ENCODE measurements around the gene ABCB1. TPM values are rescaled to one million over a fixed set of nuclear protein-coding genes. Genes with fewer than 3 reads are reported as not detected.

The ABCB1 gene
- total RNA-seq, 1 donor from 2014 or later: not detected

GRCh38 chr7:87459941-87460340, 140.7 kb downstream of the ABCB1 start:
- Mint-ChIP-seq H3K4me3 (ENCODE audit: unreplicated experiment) (no peak overlapping the region), H3K9me3 (ENCODE audit: unreplicated experiment) (no peaks in the 10 kb centered on the region), H3K4me1 (ENCODE audit: unreplicated experiment) (no peaks in the 10 kb centered on the region), H3K36me3 (ENCODE audit: unreplicated experiment) (no peaks in the 10 kb centered on the region), H3K27me3 (ENCODE audit: unreplicated experiment) (peaks cover 5% of the 10 kb centered on the region), H3K27ac (ENCODE audit: unreplicated experiment) (no peak overlapping the region)
- TF ChIP-seq CTCF (IDR thresholded peaks at IDR 0.05): no peak
- DNase-seq (ENCODE audit: extremely low spot score, unreplicated experiment): no peak

- Mint-ChIP-seq H3K36me3 (ENCODE audit: unreplicated experiment) (no peaks in the 10 kb centered on the region), H3K27ac (ENCODE audit: unreplicated experiment) (no peak overlapping the region), H3K4me1 (ENCODE audit: unreplicated experiment) (no peaks in the 10 kb centered on the region), H3K9me3 (ENCODE audit: unreplicated experiment) (no peaks in the 10 kb centered on the region), H3K4me3 (ENCODE audit: unreplicated experiment) (no peak overlapping the region), H3K27me3 (ENCODE audit: unreplicated experiment) (peaks cover 3% of the 10 kb centered on the region)
- DNase-seq (ENCODE audit: extremely low spot score, unreplicated experiment): no peak
- TF ChIP-seq CTCF (IDR thresholded peaks at IDR 0.05): no peak
Measured at GRCh38 chr7:87458148-87458547, 142.5 kb downstream of the ABCB1 start.

GRCh38 chr7:87456247-87456646, 144.4 kb downstream of the ABCB1 start:
- Mint-ChIP-seq H3K4me1 (ENCODE audit: unreplicated experiment) (no peaks in the 10 kb centered on the region), H3K4me3 (ENCODE audit: unreplicated experiment) (no peak overlapping the region), H3K27me3 (ENCODE audit: unreplicated experiment) (peaks cover 8% of the 10 kb centered on the region), H3K27ac (ENCODE audit: unreplicated experiment) (no peak overlapping the region), H3K9me3 (ENCODE audit: unreplicated experiment) (no peaks in the 10 kb centered on the region), H3K36me3 (ENCODE audit: unreplicated experiment) (no peaks in the 10 kb centered on the region)
- TF ChIP-seq CTCF (IDR thresholded peaks at IDR 0.05): no peak
- no peak for DNase-seq (ENCODE audit: extremely low spot score, unreplicated experiment)

Other genes with a start within 250 kb of the ABCB1 start
- not detected in 2 replicates for gene ABCB4, start 125.2 kb downstream of the ABCB1 start, total RNA-seq
- not detected in 2 replicates for gene RUNDC3B, start 27.5 kb upstream of the ABCB1 start, total RNA-seq

All from osteocyte (in vitro differentiated cells).